LNCAP (cell line): ENCODE results near the gene SOHLH1.

Experiments used
- TF ChIP-seq, protein P1 (sequence below): fragments of 450-650 bp; IDR thresholded peaks from 2 replicates; pipeline ENCODE4 v1.5.1; 2017; ENCODE audit warnings: mild to moderate bottlenecking

SOHLH1 gene

DNA sequence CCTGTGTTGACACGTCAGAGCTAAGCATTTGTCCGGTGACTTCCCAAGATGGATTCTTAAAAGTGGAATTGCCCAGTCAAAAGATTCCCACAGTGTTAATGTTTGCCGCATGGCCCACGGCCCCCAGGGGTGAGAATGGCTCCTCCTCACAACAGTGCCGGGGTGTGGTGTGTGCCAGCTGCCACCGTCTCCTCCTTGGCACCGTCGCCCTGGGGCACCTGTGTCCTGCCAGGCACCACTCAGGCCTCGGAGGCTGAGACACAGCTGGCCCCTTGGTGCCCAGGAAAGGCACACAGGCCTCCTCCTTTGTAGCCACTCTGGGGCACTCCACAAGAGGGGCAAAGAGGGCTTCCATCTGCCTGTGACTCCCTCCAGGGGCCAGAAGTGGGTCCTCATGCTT lies 7.0 kb upstream of the SOHLH1 start:
- TF ChIP-seq, protein P1, sequence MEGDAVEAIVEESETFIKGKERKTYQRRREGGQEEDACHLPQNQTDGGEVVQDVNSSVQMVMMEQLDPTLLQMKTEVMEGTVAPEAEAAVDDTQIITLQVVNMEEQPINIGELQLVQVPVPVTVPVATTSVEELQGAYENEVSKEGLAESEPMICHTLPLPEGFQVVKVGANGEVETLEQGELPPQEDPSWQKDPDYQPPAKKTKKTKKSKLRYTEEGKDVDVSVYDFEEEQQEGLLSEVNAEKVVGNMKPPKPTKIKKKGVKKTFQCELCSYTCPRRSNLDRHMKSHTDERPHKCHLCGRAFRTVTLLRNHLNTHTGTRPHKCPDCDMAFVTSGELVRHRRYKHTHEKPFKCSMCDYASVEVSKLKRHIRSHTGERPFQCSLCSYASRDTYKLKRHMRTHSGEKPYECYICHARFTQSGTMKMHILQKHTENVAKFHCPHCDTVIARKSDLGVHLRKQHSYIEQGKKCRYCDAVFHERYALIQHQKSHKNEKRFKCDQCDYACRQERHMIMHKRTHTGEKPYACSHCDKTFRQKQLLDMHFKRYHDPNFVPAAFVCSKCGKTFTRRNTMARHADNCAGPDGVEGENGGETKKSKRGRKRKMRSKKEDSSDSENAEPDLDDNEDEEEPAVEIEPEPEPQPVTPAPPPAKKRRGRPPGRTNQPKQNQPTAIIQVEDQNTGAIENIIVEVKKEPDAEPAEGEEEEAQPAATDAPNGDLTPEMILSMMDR: no peak

DNA sequence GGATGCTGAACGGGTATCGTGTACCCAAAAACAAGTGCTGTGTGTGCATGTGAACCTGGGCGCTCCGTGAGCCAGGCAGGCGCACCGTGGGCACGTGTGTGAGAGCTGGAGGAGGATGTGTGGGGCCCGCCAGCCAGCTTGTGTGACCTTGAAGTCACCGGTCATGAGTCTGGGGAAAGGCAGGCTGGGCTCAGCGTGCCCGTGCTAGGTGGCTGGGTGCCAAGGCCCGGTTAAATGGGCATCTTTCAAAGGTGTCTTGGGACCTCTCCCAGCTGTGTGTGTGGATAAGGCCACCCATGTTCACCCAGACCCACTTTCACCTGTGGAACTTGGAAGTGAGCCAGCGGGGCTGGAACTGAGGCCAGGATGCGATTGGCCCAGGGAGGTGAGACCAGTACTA lies 6.1 kb upstream of the SOHLH1 start:
- TF ChIP-seq, protein P1: no peak

DNA sequence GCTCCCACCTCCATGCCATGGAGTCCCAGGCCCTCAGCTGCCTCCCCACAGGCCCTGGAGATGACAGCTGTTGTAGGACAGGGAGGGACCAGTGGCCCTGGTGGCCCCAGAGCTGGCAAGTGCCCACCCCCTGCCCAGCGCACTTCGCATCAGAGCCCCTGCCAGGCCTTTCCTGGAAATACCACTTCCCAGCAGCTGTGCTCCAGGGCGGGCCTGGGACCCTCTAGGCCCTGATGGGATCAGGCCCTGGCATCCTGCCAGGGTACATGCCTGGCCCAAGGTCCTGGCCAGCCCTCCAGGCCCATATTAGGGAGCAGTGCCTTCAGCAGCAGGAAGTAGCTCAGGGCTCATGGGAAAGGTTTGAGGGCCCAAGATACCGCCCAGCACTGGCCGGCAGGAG lies 5.2 kb upstream of the SOHLH1 start:
- TF ChIP-seq, protein P1: no peak

DNA sequence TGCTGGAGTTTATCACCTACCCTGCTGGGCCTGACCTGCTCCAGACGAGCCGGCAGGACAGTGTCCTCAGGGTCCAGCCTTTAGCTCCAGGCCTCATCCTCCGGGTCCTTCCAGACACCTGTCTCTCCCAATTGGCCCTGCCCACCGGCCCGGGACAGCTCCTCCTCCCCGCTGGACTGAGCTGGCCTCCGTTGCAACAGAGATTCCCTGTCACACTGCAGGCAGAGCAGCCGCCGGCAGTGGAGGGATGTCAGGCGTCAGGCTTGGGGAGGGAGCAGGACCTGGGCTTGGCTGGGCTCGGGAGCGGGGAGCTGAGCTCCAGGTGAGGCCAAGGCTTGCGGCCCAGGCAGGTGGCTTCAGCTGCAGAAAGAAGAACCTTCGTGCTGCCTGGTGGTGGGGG lies 4.4 kb upstream of the SOHLH1 start:
- TF ChIP-seq, protein P1: no peak

DNA sequence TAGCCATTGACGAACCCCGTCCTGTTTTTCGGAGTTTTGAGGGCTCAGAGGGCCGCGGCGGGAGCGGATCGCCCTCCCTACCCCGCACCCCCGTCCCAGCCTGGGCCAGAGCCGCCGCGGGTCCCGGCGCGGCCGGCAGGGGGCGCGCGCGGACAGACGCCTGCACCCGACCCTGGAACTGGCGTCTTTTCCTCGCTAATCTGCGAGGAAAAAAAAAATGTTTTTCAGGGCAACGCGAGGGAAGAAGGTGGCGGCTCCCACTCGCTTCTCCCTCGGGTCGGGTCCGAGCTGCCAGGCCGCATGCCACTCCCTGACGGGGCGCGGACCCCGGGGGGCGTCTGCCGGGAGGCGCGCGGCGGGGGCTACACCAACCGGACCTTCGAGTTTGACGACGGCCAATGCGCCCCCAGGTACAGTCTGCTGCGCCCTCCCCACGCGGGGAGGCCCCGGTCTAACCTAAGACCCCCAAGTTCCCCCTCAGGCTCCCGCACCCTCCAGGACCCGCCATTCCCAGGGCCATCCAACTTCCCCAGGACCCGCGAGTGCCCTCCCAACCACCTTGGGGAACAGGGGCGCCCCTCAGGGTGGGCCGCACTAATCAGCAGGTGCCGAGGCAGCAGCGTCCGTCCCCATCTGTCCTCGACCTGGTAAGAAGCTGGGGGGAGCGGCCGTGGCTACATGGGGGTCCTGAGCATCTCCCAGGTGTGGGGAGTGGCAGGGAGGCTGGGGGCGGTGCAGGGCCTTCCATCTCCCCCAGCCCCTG lies 2.9 kb upstream of the SOHLH1 start, which contains the start of gene KCNT1:
KCNT1 (plus strand) TSS at position 227 of the 763 bp plus-strand sequence; CDS start at position 301, 74 bp downstream.
- TF ChIP-seq, protein P1: peak; percentile 93

DNA sequence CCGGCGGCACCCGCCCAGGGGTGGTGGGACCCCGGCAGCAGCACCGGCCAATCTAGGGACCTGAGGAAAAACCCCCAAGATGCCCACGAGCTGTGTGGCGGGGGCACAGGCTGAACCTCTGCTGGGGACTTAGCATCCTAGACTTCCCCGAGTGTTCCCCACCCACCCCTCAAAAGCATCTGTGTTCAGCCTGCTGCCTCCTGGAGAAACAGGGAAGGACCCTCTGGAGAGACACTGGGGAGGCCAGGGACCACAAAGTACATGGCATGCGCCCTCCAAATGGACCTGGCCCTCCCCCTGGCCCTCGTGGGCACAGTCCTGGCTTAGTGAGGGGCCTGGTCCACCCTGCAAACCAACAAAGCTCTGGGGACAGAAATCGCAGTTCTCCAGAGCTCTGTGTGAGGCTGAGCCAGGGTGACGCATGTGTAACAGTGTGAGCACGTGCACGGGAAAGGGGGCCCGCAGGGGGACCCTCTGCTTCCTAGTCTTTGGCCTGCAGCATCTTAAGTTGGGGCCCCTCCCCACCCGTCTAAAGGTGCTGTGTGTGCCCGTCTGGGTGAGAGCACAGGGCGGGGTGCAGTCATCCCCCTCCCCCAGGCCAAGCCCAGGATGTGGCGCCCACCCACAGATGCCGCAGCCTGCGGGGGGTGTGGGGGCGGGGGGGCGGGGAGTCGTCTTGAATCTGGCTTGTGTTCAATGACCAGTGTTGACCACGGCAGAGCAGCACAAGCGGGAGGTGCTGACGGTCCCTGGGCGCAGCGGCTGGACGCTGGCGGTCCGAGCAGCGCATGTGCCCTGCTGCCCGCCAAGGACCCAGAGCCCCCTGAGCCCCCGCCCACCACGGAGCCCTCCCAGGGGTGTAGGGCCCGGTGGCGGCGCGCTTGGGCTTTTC lies 2.0 kb upstream of the SOHLH1 start:
- TF ChIP-seq, protein P1: no peak

DNA sequence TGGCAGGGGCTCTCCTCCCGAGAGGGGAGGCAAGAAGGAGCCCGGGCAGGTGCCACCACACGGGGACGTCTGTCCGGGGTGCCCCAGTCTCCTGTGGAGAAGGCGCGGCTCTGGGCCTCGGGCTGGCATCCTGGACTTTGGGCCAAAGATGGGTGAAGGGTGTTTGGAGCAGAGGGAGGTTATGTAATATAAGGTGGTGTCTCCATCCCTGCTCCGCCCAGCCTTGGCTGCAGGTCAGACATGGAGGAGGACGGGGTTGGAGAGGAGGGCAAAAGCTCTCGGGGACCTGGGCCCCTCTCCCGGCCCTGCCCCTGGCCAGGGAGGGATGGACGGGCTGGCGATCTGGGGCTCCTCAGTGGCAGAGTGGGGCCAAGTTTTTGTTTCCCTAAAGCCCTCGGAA lies 1.2 kb upstream of the SOHLH1 start:
- TF ChIP-seq, protein P1: no peak
